ENCODE data around the gene RBM20.
"Not testable (repeated sequence)": the region's sequence is repeated elsewhere in the genome, so short reads cannot be mapped to it uniquely, and the experiment has no call there.

Gene RBM20

GRCh38 chr10:110643653-110644597 lies at the start of gene RBM20:
RBM20 (plus strand) TSS chr10:110644336; CDS start chr10:110644455, 119 bp downstream.
- no peak for DNase-seq (ENCODE audit: low spot score)

GRCh38 chr10:110597476-110597875 lies 46.7 kb upstream of the RBM20 start:
- DNase-seq (ENCODE audit: low spot score): no peak

- peak; percentile 89 for DNase-seq (ENCODE audit: low spot score)
Measured at GRCh38 chr10:110600487-110601101, 43.5 kb upstream of the RBM20 start.

GRCh38 chr10:110601581-110601980 lies 42.6 kb upstream of the RBM20 start:
- no peak for DNase-seq (ENCODE audit: low spot score)

GRCh38 chr10:110608087-110608486 lies 36.0 kb upstream of the RBM20 start:
- DNase-seq (ENCODE audit: low spot score): no peak

- peak; percentile 36 for DNase-seq (ENCODE audit: low spot score)
Measured at GRCh38 chr10:110609605-110610004, 34.5 kb upstream of the RBM20 start.

GRCh38 chr10:110610308-110610774 lies 33.8 kb upstream of the RBM20 start:
- peak; percentile 84 for DNase-seq (ENCODE audit: low spot score)

- not testable (repeated sequence) for DNase-seq (ENCODE audit: low spot score)
Measured at GRCh38 chr10:110610781-110611180, 33.4 kb upstream of the RBM20 start.

- peak; percentile 21 for DNase-seq (ENCODE audit: low spot score)
Measured at GRCh38 chr10:110612087-110612486, 32.0 kb upstream of the RBM20 start.

GRCh38 chr10:110612629-110613028 lies 31.5 kb upstream of the RBM20 start:
- no peak for DNase-seq (ENCODE audit: low spot score)

- DNase-seq (ENCODE audit: low spot score): peak; percentile 59
Measured at GRCh38 chr10:110613341-110613995, 30.7 kb upstream of the RBM20 start.

GRCh38 chr10:110613996-110614495 lies 30.1 kb upstream of the RBM20 start:
- DNase-seq (ENCODE audit: low spot score): no peak

GRCh38 chr10:110615057-110615747 lies 28.9 kb upstream of the RBM20 start:
- DNase-seq (ENCODE audit: low spot score): no peak

- no peak for DNase-seq (ENCODE audit: low spot score)
Measured at GRCh38 chr10:110616493-110617033, 27.6 kb upstream of the RBM20 start.

- DNase-seq (ENCODE audit: low spot score): no peak
Measured at GRCh38 chr10:110617425-110618229, 26.5 kb upstream of the RBM20 start.

GRCh38 chr10:110618230-110618610 lies 25.9 kb upstream of the RBM20 start:
- no peak for DNase-seq (ENCODE audit: low spot score)

- no peak for DNase-seq (ENCODE audit: low spot score)
Measured at GRCh38 chr10:110619514-110620397, 24.4 kb upstream of the RBM20 start.

- no peak for DNase-seq (ENCODE audit: low spot score)
Measured at GRCh38 chr10:110620398-110620719, 23.8 kb upstream of the RBM20 start.

GRCh38 chr10:110623316-110623715 lies 20.8 kb upstream of the RBM20 start:
- not testable (repeated sequence) for DNase-seq (ENCODE audit: low spot score)

All from NAMALWA (cell line).